ENCODE data around the gene MAP3K9.

Gene MAP3K9

GRCh38 chr14:70785556-70785955 lies 23.8 kb downstream of the MAP3K9 start:
- no peak for DNase-seq (ENCODE audit: low spot score)

GRCh38 chr14:70784886-70785285 lies 24.4 kb downstream of the MAP3K9 start:
- DNase-seq (ENCODE audit: low spot score): no peak

- no peak for DNase-seq (ENCODE audit: low spot score)
Measured at GRCh38 chr14:70782361-70782760, 27.0 kb downstream of the MAP3K9 start.

GRCh38 chr14:70780396-70781075 lies 28.8 kb downstream of the MAP3K9 start:
- no peak for DNase-seq (ENCODE audit: low spot score)

GRCh38 chr14:70779667-70780066 lies 29.6 kb downstream of the MAP3K9 start:
- DNase-seq (ENCODE audit: low spot score): no peak

- DNase-seq (ENCODE audit: low spot score): no peak
Measured at GRCh38 chr14:70776197-70776596, 33.1 kb downstream of the MAP3K9 start.

GRCh38 chr14:70773182-70773862 lies 36.0 kb downstream of the MAP3K9 start:
- DNase-seq (ENCODE audit: low spot score): no peak

- no peak for DNase-seq (ENCODE audit: low spot score)
Measured at GRCh38 chr14:70771781-70772212, 37.5 kb downstream of the MAP3K9 start.

- DNase-seq (ENCODE audit: low spot score): no peak
Measured at GRCh38 chr14:70770490-70770889, 38.8 kb downstream of the MAP3K9 start.

- DNase-seq (ENCODE audit: low spot score): no peak
Measured at GRCh38 chr14:70759398-70759797, 49.9 kb downstream of the MAP3K9 start.

GRCh38 chr14:70755655-70756054 lies 53.7 kb downstream of the MAP3K9 start:
- DNase-seq (ENCODE audit: low spot score): no peak

- no peak for DNase-seq (ENCODE audit: low spot score)
Measured at GRCh38 chr14:70754991-70755390, 54.3 kb downstream of the MAP3K9 start.

- DNase-seq (ENCODE audit: low spot score): peak; percentile 70
Measured at GRCh38 chr14:70753518-70753953, 55.8 kb downstream of the MAP3K9 start.

- DNase-seq (ENCODE audit: low spot score): no peak
Measured at GRCh38 chr14:70748422-70748821, 60.9 kb downstream of the MAP3K9 start.

GRCh38 chr14:70744641-70745040 lies 64.7 kb downstream of the MAP3K9 start:
- no peak for DNase-seq (ENCODE audit: low spot score)

- no peak for DNase-seq (ENCODE audit: low spot score)
Measured at GRCh38 chr14:70742316-70742715, 67.0 kb downstream of the MAP3K9 start.

GRCh38 chr14:70741482-70741881 lies 67.8 kb downstream of the MAP3K9 start:
- no peak for DNase-seq (ENCODE audit: low spot score)

- no peak for DNase-seq (ENCODE audit: low spot score)
Measured at GRCh38 chr14:70735043-70735442, 74.3 kb downstream of the MAP3K9 start.

GRCh38 chr14:70731447-70732239 lies 77.7 kb downstream of the MAP3K9 start:
- no peak for DNase-seq (ENCODE audit: low spot score)

GRCh38 chr14:70730393-70730792 lies 78.9 kb downstream of the MAP3K9 start:
- no peak for DNase-seq (ENCODE audit: low spot score)

GRCh38 chr14:70726651-70727375 lies 82.5 kb downstream of the MAP3K9 start:
- no peak for DNase-seq (ENCODE audit: low spot score)

GRCh38 chr14:70724944-70725343 lies 84.4 kb downstream of the MAP3K9 start:
- DNase-seq (ENCODE audit: low spot score): no peak
